Measurements from ENCODE around the gene DOCK9.

The DOCK9 gene

DNA sequence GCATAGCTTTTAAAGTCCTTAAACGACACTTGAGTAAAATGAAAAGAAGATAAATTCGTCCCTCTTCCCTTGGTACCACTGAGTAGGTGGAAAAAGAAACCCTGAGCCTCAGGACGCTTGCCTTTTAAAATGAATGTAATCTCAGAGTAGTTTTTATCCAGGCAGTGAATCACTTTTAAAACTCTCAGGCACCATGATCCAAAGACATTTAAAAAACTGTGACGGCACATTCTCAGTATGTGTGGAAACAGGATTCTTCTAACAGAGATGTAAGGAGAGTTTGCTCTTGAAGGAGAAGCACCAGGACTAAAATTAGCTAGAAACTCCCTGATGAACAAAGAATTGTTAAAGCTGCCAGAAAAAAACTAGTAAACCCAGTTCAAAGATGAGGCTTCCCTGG lies 119.7 kb downstream of the DOCK9 start:
- Histone ChIP-seq H3K79me2 (ENCODE audit: insufficient read depth, low read depth) (no peaks in the 10 kb centered on the region), H3K27me3 (ENCODE audit: insufficient read depth, low read depth) (no peaks in the 10 kb centered on the region), H3K27ac (no peak overlapping the region), H3K4me1 (ENCODE audit: low read depth, poor library complexity, severe bottlenecking) (peaks cover 15% of the 10 kb centered on the region), H3K4me3 (IDR thresholded peaks at IDR 0.05; ENCODE audit: insufficient read depth, low read depth, low read length) (no peak overlapping the region), H3K9ac (no peak overlapping the region), H3K36me3 (ENCODE audit: insufficient read depth) (no peaks in the 10 kb centered on the region), H4K20me1 (ENCODE audit: insufficient read depth) (no peaks in the 10 kb centered on the region), H3K4me2 (no peak overlapping the region), H2AFZ (ENCODE audit: low read depth) (no peak overlapping the region)
- no peak for TF ChIP-seq CTCF (conservative IDR thresholded peaks at IDR 0.05; ENCODE audit: low read depth, low read length)

GRCh38 chr13:98856983-98857382 lies 120.9 kb downstream of the DOCK9 start:
- Histone ChIP-seq H3K27ac (no peak overlapping the region), H2AFZ (ENCODE audit: low read depth) (no peak overlapping the region), H4K20me1 (ENCODE audit: insufficient read depth) (no peaks in the 10 kb centered on the region), H3K9ac (no peak overlapping the region), H3K27me3 (ENCODE audit: insufficient read depth, low read depth) (no peaks in the 10 kb centered on the region), H3K4me2 (no peak overlapping the region), H3K79me2 (ENCODE audit: insufficient read depth, low read depth) (no peaks in the 10 kb centered on the region), H3K4me3 (IDR thresholded peaks at IDR 0.05; ENCODE audit: insufficient read depth, low read depth, low read length) (no peak overlapping the region), H3K36me3 (ENCODE audit: insufficient read depth) (no peaks in the 10 kb centered on the region), H3K4me1 (ENCODE audit: low read depth, poor library complexity, severe bottlenecking) (peaks cover 26% of the 10 kb centered on the region)
- no peak for TF ChIP-seq CTCF (conservative IDR thresholded peaks at IDR 0.05; ENCODE audit: low read depth, low read length)

- Histone ChIP-seq H3K4me2 (peak overlapping the region; percentile 26; the same call in 1 of the 2 replicates), H3K9ac (peak overlapping the region; percentile 78), H4K20me1 (ENCODE audit: insufficient read depth) (no peaks in the 10 kb centered on the region), H3K4me1 (ENCODE audit: low read depth, poor library complexity, severe bottlenecking) (peaks cover 27% of the 10 kb centered on the region), H3K27me3 (ENCODE audit: insufficient read depth, low read depth) (no peaks in the 10 kb centered on the region), H3K79me2 (ENCODE audit: insufficient read depth, low read depth) (no peaks in the 10 kb centered on the region), H2AFZ (ENCODE audit: low read depth) (no peak overlapping the region), H3K4me3 (IDR thresholded peaks at IDR 0.05; ENCODE audit: insufficient read depth, low read depth, low read length) (no peak overlapping the region), H3K36me3 (ENCODE audit: insufficient read depth) (no peaks in the 10 kb centered on the region), H3K27ac (peak overlapping the region; percentile 95)
- TF ChIP-seq CTCF (conservative IDR thresholded peaks at IDR 0.05; ENCODE audit: low read depth, low read length), result no peak
Measured at GRCh38 chr13:98854448-98854847, 123.4 kb downstream of the DOCK9 start.

GRCh38 chr13:98853771-98854221 lies 124.1 kb downstream of the DOCK9 start:
- H3K36me3 ChIP-seq (ENCODE audit: insufficient read depth), result no peaks in the 10 kb centered on the region
- no peak for TF ChIP-seq CTCF (conservative IDR thresholded peaks at IDR 0.05; ENCODE audit: low read depth, low read length)
- peak overlapping the region; percentile 45; the same call in 1 of the 2 replicates for H2AFZ ChIP-seq (ENCODE audit: low read depth)
- H3K9ac ChIP-seq, result peak overlapping the region; percentile 78
- H3K4me1 ChIP-seq (ENCODE audit: low read depth, poor library complexity, severe bottlenecking), result peaks cover 27% of the 10 kb centered on the region
- no peak overlapping the region for H3K4me3 ChIP-seq (IDR thresholded peaks at IDR 0.05; ENCODE audit: insufficient read depth, low read depth, low read length)
- H4K20me1 ChIP-seq (ENCODE audit: insufficient read depth), result no peaks in the 10 kb centered on the region
- peak overlapping the region; percentile 95 for H3K27ac ChIP-seq
- H3K4me2 ChIP-seq, result peak overlapping the region; percentile 56; the same call in 1 of the 2 replicates
- no peaks in the 10 kb centered on the region for H3K27me3 ChIP-seq (ENCODE audit: insufficient read depth, low read depth)
- H3K79me2 ChIP-seq (ENCODE audit: insufficient read depth, low read depth), result no peaks in the 10 kb centered on the region
